Endothelial cell of umbilical vein (primary cell): ENCODE data around the gene ASS1. TPM values are rescaled to one million over a fixed set of nuclear protein-coding genes. Genes with fewer than 3 reads are reported as not detected.

Experiments
- BruUV-seq: library from RNA; stranded (reverse); fragments of 400-500 nt; replicated peaks from 2 replicates; lab custom pipeline; 2021; lab: Mats Ljungman, UMichigan
- CTCF ChIA-PET: fragments of 300-600, 350-600 bp; sonication (Branson Sonifier 250); formaldehyde crosslinking; loops from one replicate; lab custom pipeline; 2021; ENCODE audit warnings: antibody characterized with exemption, inconsistent platforms; lab: Charles Lee
- POLR2A ChIA-PET: fragments of 300-600, 350-600 bp; sonication (Branson Sonifier 250); formaldehyde crosslinking; loops from one replicate; lab custom pipeline; 2021; ENCODE audit warnings: antibody characterized with exemption, inconsistent platforms; lab: Charles Lee
- DNase-seq: peaks from one replicate; pipeline ENCODE4 v3.0.0-alpha.2; 2011; ENCODE audit warnings: low read depth, low spot score
- FAIRE-seq: peaks from 2 replicates; lab custom pipeline; 2011; peaks lifted over from hg19 to GRCh38; lab: Jason Lieb, UNC
- H2AFZ ChIP-seq: 2 replicates; pipeline ENCODE4 v1.6.0; 2012; ENCODE audit warnings: low read depth, low read length, control low read depth, inconsistent platforms
- H3K27ac ChIP-seq: 2 replicates; pipeline ENCODE4 v1.5.1; 2011; ENCODE audit warnings: low read depth, mild to moderate bottlenecking, control low read depth, low read length, moderate library complexity; ENCODE audit not compliant: insufficient read depth
- H3K27me3 ChIP-seq, 2 experiments: 2 replicates each; pipeline versions ENCODE4 v1.6.0 to v1.6.1; 2011; ENCODE audit warnings: low read length in 2 of 2, mixed read lengths in 1 of 2; ENCODE audit not compliant: control insufficient read depth in 2 of 2, insufficient read depth in 2 of 2
- H3K36me3 ChIP-seq, 2 experiments: 2 replicates in 1 of 2; 3 replicates in 1 of 2; pipeline ENCODE4 v1.5.1; 2011; ENCODE audit warnings: low read length in 2 of 2, mild to moderate bottlenecking in 1 of 2, moderate library complexity in 1 of 2; ENCODE audit not compliant: control insufficient read depth in 2 of 2, insufficient read depth in 2 of 2; ENCODE audit errors: extremely low read depth in 1 of 2
- H3K4me1 ChIP-seq: 3 replicates; pipeline ENCODE4 v1.5.1; 2011; ENCODE audit warnings: mild to moderate bottlenecking, low read length; ENCODE audit not compliant: control insufficient read depth, insufficient read depth; ENCODE audit errors: extremely low read depth
- H3K4me2 ChIP-seq: 2 replicates; pipeline ENCODE4 v1.6.1; 2011; ENCODE audit warnings: low read length, control low read depth, mixed read lengths; ENCODE audit not compliant: insufficient read depth
- H3K4me3 ChIP-seq, 3 experiments: fragments of 200-600 bp in 1 of 3; sonication (generic), shearing (Covaris generic) in 1 of 3; replicated peaks in 1 of 3; 2 replicates each; pipeline ENCODE4 v1.5.1; 2011 to 2016; ENCODE audit warnings: control low read depth in 3 of 3, low read length in 3 of 3, mild to moderate bottlenecking in 2 of 3, inconsistent platforms in 1 of 3, low read depth in 1 of 3, moderate library complexity in 1 of 3; ENCODE audit not compliant: insufficient read depth in 1 of 3
- H3K79me2 ChIP-seq: 2 replicates; pipeline ENCODE4 v1.6.0; 2012; ENCODE audit warnings: low read length, inconsistent platforms; ENCODE audit not compliant: control insufficient read depth, insufficient read depth
- H3K9ac ChIP-seq: replicated peaks from 2 replicates; pipeline ENCODE3; 2011; ENCODE audit warnings: low read length, control low read depth; ENCODE audit not compliant: insufficient read depth; ENCODE audit errors: extremely low read depth
- H3K9me1 ChIP-seq: replicated peaks from 3 replicates; pipeline ENCODE4 v1.6.0; 2011; ENCODE audit warnings: mild to moderate bottlenecking, low read length; ENCODE audit not compliant: control insufficient read depth, insufficient read depth; ENCODE audit errors: extremely low read depth
- H3K9me3 ChIP-seq: replicated peaks from 2 replicates; pipeline ENCODE4 v1.5.1; 2012; ENCODE audit warnings: low read length, inconsistent platforms; ENCODE audit not compliant: control insufficient read depth, insufficient read depth
- H4K20me1 ChIP-seq: replicated peaks from 2 replicates; pipeline ENCODE3; 2011; ENCODE audit warnings: mild to moderate bottlenecking, low read length; ENCODE audit not compliant: control insufficient read depth, insufficient read depth; ENCODE audit errors: extremely low read depth
- EZH2 ChIP-seq: IDR thresholded peaks from 2 replicates; pipeline ENCODE4 v1.6.1; 2012; ENCODE audit warnings: borderline replicate concordance, low read depth, mild to moderate bottlenecking, moderate library complexity, low read length, inconsistent platforms; ENCODE audit not compliant: severe bottlenecking
- FOS ChIP-seq: IDR thresholded peaks from 2 replicates; pipeline ENCODE4 v1.6.1; 2011; ENCODE audit warnings: mild to moderate bottlenecking, low read length, moderate library complexity, borderline replicate concordance; ENCODE audit not compliant: insufficient read depth
- GATA2 ChIP-seq: IDR thresholded peaks from 2 replicates; pipeline ENCODE4 v1.7.0; 2011; ENCODE audit warnings: low read depth, mild to moderate bottlenecking, moderate library complexity, mixed read lengths, low read length; ENCODE audit not compliant: insufficient read length, insufficient read depth
- JUN ChIP-seq: IDR thresholded peaks from 2 replicates; pipeline ENCODE4 v1.6.1; 2011; ENCODE audit warnings: borderline replicate concordance, low read depth; ENCODE audit not compliant: insufficient read length, insufficient read depth
- MYC ChIP-seq: IDR thresholded peaks from one replicate; pipeline ENCODE4 v1.6.1; 2011; ENCODE audit warnings: mild to moderate bottlenecking, low read depth, low read length
- POLR2A ChIP-seq: IDR thresholded peaks from 2 replicates; pipeline ENCODE4 v1.6.1; 2012; ENCODE audit warnings: low read depth, mild to moderate bottlenecking, control low read depth, low read length
- POLR2AphosphoS5 ChIP-seq: IDR thresholded peaks from 2 replicates; pipeline ENCODE4 v1.6.1; 2012; ENCODE audit warnings: low read depth, mild to moderate bottlenecking, control low read depth, low read length, moderate library complexity; ENCODE audit not compliant: insufficient read depth
- dilution Hi-C: fragments of 300-500 bp; cut with MboI; formaldehyde crosslinking; loops from one replicate; pipeline ENCODE4 v1.15.0; 2019; ENCODE audit warnings: low sequenced_read_pairs; ENCODE audit not compliant: extremely low pct_ligation_motif_present
- intact Hi-C: fragments of 100-400 bp; cut with micrococcal nuclease; formaldehyde crosslinking; loops from one replicate; pipeline ENCODE4 v1.10.0; 2022
- polyA plus RNA-seq, 4 experiments: library from polyadenylated mRNA; depleted of rRNA in 3 of 4; stranded (reverse) in 3 of 4; unstranded in 1 of 4; fragments of >200 nt; gene quantifications; 2 replicates each; pipeline versions ENCODE4 v1.2.1 to v1.2.3, GENCODE V29; 2011 to 2012; ENCODE audit warnings: missing spikeins in 1 of 4
- total RNA-seq: library from RNA; stranded (reverse); gene quantifications from 2 replicates; pipeline ENCODE4 v1.2.3, GENCODE V29; 2021
- TF ChIP-seq, protein P1 (sequence below): IDR thresholded peaks from 2 replicates; pipeline ENCODE4 v1.6.1; 2011; ENCODE audit not compliant: insufficient read depth, insufficient read length
- TF ChIP-seq, protein P2 (sequence below), 2 donors: IDR thresholded peaks; 1 replicate in 1 of 2; 2 replicates in 1 of 2; pipeline ENCODE4 v1.5.1; 2011; ENCODE audit warnings: low read length in 2 of 2, mild to moderate bottlenecking in 2 of 2, moderate library complexity in 2 of 2, control low read depth in 1 of 2, inconsistent platforms in 1 of 2, low read depth in 1 of 2; ENCODE audit not compliant: insufficient read depth in 1 of 2; ENCODE audit errors: extremely low read depth in 1 of 2

The ASS1 gene
- total and polyA plus RNA-seq, 2 donors (not counting 3 experiments of a cell fraction or from before 2014, with no cell fraction given), result 3.6 to 12.4 TPM

DNA sequence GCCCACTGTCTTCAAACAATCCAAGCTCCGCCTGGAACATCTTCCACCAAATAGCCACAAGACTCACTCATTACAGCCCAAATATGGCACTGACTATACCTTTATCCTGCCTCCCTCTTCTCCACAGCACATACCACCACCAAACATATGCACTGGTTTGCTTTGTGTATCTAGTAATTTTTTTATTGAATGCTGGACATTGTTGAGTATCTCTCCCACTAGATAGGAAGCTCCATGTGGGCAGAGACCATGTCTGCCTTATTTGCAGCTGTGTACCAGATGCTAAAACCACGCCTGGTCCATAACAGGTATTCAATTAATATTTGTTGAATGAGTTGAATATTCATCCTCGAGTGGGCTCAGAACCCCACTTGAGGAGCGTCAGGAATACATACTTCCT lies 67.4 kb downstream of the ASS1 start:
- BruUV-seq, result no TSS peak
- Histone ChIP-seq H2AFZ (no peak overlapping the region), H3K9me3 (no peaks in the 10 kb centered on the region), H3K9ac (no peak overlapping the region), H3K27ac (no peak overlapping the region), H4K20me1 (no peaks in the 10 kb centered on the region), H3K4me1 (no peaks in the 10 kb centered on the region), H3K79me2 (no peaks in the 10 kb centered on the region), H3K4me2 (no peak overlapping the region), H3K4me3 (no peak overlapping the region), H3K36me3 (no peaks in the 10 kb centered on the region), H3K27me3 (peaks cover 0 to 5% of the 10 kb centered on the region in 2 experiments), H3K9me1 (no peaks in the 10 kb centered on the region)
- dilution Hi-C loops, result no loop called here
- intact Hi-C loops, result no loop called here
- FAIRE-seq, result no peak
- ChIA-PET CTCF (interaction anchor here (1.7 kb wide), 1 partner anchor 9 kb away, joined by 5 read pairs; no protein-coding TSS in a partner anchor), POLR2A (no interaction called here)
- no peak for DNase-seq
- no peak for TF ChIP-seq FOS
- TF ChIP-seq EZH2, result no peak
- no peak for TF ChIP-seq POLR2AphosphoS5
- no peak for TF ChIP-seq GATA2
- TF ChIP-seq, protein P1, sequence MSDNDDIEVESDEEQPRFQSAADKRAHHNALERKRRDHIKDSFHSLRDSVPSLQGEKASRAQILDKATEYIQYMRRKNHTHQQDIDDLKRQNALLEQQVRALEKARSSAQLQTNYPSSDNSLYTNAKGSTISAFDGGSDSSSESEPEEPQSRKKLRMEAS, result no peak
- TF ChIP-seq, protein P2, sequence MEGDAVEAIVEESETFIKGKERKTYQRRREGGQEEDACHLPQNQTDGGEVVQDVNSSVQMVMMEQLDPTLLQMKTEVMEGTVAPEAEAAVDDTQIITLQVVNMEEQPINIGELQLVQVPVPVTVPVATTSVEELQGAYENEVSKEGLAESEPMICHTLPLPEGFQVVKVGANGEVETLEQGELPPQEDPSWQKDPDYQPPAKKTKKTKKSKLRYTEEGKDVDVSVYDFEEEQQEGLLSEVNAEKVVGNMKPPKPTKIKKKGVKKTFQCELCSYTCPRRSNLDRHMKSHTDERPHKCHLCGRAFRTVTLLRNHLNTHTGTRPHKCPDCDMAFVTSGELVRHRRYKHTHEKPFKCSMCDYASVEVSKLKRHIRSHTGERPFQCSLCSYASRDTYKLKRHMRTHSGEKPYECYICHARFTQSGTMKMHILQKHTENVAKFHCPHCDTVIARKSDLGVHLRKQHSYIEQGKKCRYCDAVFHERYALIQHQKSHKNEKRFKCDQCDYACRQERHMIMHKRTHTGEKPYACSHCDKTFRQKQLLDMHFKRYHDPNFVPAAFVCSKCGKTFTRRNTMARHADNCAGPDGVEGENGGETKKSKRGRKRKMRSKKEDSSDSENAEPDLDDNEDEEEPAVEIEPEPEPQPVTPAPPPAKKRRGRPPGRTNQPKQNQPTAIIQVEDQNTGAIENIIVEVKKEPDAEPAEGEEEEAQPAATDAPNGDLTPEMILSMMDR (IDR thresholded peaks at IDR 0.05; ENCODE audit: extremely low read depth in 1 of 2, insufficient read depth in 1 of 2, low read depth in 1 of 2, low read length in 2 of 2), result no peak
- no peak for TF ChIP-seq MYC
- no peak for TF ChIP-seq POLR2A
- no peak for TF ChIP-seq JUN
